GM18858 (cell line): ENCODE measurements around the gene EIF3K.
"Not testable (repeated sequence)": the region's sequence is repeated elsewhere in the genome, so short reads cannot be mapped to it uniquely, and the experiment has no call there.

Experiments
- ATAC-seq: cut with Tn5 transposase; IDR thresholded peaks from one replicate; pipeline ENCODE4 v1.9.1; 2021; ENCODE audit not compliant: unreplicated experiment

The EIF3K gene, protein sequence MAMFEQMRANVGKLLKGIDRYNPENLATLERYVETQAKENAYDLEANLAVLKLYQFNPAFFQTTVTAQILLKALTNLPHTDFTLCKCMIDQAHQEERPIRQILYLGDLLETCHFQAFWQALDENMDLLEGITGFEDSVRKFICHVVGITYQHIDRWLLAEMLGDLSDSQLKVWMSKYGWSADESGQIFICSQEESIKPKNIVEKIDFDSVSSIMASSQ

GRCh38 chr19:38618590-38619360 is at the start of gene EIF3K:
EIF3K (plus strand) TSS chr19:38619188; CDS start chr19:38619269, 81 bp downstream.
- ATAC-seq = peak; percentile 51

DNA sequence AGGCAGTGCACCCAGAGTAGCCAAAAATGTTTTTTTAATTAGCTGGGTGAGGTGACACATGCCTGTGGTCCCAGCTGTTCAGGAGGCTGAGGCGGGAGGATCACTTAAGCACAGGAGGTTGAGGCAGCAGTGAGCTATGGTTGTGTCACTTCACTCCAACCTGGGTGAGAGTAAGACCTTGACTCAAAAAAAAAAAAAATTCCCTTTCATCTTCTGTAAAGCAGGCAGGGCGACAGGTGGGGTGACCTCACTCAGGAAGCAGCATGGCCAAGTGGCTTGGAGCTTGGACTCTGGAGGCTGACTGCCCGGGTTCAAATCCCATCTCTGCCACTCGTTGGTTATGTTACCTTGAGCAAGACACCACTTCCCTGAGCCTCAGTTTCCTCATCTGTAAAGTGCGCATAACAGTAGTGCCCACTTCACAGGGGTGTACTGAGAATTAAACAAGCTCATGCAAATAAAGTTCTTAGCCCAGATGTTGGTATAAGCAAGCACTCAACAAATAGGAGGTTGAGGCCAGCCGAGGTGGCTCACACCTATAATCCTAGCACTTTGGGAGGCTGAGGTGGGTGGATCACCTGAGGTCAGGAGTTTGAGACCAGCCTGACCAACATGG is 49.5 kb upstream of the EIF3K start:
- ATAC-seq = no peak

GRCh38 chr19:38571682-38572081 is 47.3 kb upstream of the EIF3K start:
- no peak for ATAC-seq

DNA sequence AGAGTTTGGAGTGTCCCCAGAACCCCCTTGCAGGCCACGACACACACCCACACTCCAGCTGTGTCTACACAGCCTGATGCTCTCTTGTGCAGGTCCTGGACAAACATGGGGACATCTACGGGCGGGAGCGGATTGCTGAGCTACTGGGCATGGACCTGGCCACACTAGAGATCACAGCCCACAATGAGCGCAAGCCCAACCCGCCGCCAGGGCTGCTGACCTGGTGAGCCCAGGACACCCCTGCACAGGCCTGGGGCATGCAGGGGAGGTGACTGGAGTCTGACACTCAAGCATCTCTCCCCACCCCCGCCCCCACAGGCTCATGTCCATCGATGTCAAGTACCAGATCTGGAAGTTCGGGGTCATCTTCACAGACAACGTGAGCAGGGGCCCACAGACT is 41.2 kb upstream of the EIF3K start:
- no peak for ATAC-seq

- not testable (repeated sequence) for ATAC-seq
Observed at GRCh38 chr19:38579304-38579703, 39.7 kb upstream of the EIF3K start.

- no peak for ATAC-seq
Observed at GRCh38 chr19:38580080-38580479, 38.9 kb upstream of the EIF3K start.

DNA sequence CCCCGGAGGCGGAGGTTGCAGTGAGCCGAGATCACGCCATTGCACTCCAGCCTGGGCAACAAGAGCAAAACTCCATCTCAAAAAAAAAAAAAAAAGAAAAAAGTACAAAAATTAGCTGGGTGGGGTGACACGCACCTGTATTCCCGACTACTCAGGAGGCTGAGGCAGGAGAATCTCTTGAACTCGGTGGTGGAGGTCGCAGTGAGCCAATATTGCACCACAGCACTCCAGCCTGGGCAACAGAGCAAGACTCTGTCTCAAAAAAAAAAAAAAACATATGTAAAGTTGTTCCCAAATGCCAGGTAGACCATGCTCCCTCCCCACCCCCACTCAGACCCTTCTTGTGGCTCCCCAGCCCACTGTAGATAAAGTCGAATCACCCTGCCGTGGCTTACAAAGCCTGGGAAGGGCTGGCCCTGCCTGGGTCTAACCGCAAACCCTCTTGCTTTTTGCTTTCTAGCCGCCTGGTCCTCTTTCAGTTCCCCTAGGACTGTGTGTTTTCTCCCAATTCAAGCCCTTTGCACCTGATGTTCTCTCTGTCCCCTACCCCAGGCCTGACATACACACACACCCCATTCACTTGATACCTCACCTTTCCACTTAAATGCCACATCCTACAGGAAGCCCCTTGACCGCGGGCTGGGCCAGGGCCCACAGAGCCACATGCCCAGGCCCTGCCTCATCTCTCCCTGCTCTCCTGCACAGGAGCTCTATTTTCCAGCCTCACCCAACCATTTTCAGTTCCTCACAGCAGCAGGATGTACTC is 35.6 kb upstream of the EIF3K start:
- no peak for ATAC-seq

DNA sequence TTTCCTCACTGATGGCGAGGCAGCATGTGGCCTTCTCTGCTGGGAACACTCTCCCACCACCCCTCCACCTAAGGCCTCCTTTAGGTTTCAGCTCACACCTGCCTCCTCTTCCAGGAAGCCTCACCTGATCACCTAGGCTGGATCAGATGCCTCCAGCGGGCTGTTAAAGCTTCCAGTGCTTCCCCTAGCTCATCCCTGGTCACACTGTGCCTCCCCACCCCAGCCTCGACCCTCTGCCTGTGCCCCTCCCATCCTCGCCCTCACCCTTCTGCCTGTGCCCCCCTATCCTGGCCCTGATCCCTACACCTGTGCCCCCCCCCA is 35.0 kb upstream of the EIF3K start:
- ATAC-seq = no peak

GRCh38 chr19:38587562-38587961 is 31.4 kb upstream of the EIF3K start:
- no peak for ATAC-seq

DNA sequence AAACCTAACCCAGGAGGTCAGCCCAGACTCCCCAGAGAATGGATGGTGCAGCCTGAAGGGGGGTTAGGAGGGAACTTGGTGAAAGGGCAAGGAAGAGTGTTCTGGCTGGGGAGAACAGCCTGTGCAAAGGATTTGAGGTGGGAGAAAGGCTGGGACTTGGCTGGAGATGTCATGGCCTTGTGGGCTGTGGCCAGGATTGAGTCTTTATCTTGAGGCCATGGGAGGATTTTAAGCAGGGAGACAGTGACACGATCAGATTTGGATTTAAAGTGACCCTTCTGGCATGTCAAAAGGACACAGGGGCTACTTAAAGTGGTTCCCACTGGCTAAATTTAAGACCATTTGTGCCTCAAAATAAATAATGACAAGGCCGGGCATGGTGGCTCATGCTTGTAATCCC is 30.9 kb upstream of the EIF3K start:
- no peak for ATAC-seq

- ATAC-seq = no peak
Observed at GRCh38 chr19:38592940-38593339, 26.0 kb upstream of the EIF3K start.

GRCh38 chr19:38596057-38596981 is 22.7 kb upstream of the EIF3K start:
- ATAC-seq = no peak

GRCh38 chr19:38597075-38597474 is 21.9 kb upstream of the EIF3K start:
- no peak for ATAC-seq

- ATAC-seq = no peak
Observed at GRCh38 chr19:38599722-38600121, 19.3 kb upstream of the EIF3K start.

GRCh38 chr19:38602856-38603255 is 16.1 kb upstream of the EIF3K start:
- ATAC-seq = not testable (repeated sequence)

GRCh38 chr19:38606131-38606530 is 12.9 kb upstream of the EIF3K start:
- no peak for ATAC-seq

DNA sequence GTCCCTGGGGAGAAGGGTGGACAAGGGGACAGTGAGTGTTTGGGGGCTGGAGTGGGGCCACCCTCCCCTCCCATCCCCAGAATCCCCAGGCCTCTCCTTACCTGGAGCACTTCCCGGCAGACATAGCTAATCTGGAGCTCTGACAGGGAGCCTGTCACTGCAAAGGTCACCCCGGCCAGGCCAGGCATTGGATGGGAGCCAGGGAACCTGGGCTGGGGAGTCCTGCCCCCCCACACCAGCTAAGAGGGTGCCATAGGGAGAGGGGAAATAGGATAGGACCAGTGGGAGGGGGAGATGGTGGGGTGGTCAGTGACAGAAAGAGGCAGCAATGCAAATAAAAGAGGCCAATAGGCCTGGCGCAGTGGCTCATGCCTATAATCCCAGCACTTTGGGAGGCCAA is 4.7 kb upstream of the EIF3K start:
- ATAC-seq = no peak

GRCh38 chr19:38615007-38615581 is 3.9 kb upstream of the EIF3K start:
- ATAC-seq = no peak

- no peak for ATAC-seq
Observed at GRCh38 chr19:38616265-38616664, 2.7 kb upstream of the EIF3K start.

DNA sequence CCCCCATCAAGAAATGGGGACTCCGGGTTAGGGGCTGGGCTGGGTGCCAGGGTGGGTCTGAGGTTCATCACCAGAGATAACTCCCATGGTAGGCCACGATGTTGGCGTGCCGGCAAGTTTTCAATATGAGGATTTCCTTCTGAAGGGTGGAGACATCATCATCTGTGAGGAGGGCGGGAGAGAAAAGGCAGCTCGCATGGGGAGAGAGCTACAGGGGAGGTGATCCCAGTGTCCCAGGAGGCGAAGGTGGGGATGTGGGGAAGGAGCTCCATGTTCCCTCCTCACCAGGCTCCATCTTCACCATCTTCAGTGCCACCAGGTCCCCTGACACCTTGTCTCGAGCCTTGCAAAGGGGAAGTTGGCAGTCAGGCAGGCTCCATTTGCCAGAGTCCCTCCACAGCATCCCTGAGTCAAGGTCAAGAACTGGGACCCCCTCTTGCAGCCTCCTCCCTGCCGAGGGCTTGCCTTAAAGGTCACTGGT is 1.7 kb upstream of the EIF3K start:
- no peak for ATAC-seq
